Neutrophil (primary cell): ENCODE data around the gene BET1L.

Experiments used
- H3K27ac ChIP-seq: fragments of 200-600 bp; sonication (generic); 2 replicates; pipeline ENCODE4 v1.5.1; 2016; ENCODE audit warnings: mild to moderate bottlenecking, moderate library complexity
- H3K27me3 ChIP-seq: fragments of 200-600 bp; sonication (generic); 2 replicates; pipeline ENCODE4 v1.6.0; 2016; ENCODE audit warnings: mild to moderate bottlenecking
- H3K36me3 ChIP-seq: fragments of 200-600 bp; sonication (generic); 2 replicates; pipeline ENCODE4 v1.5.1; 2017
- H3K4me1 ChIP-seq, 2 experiments: fragments of 200-600 bp in 1 of 2; sonication (generic) in 1 of 2; 1 replicate in 1 of 2; 2 replicates in 1 of 2; pipeline versions ENCODE4 v1.5.1 to v1.6.1; 2013 to 2016; ENCODE audit warnings: low read depth in 1 of 2, low read length in 1 of 2, mild to moderate bottlenecking in 1 of 2, moderate library complexity in 1 of 2; ENCODE audit not compliant: control insufficient read depth in 1 of 2, insufficient read depth in 1 of 2
- H3K4me3 ChIP-seq, 2 experiments: fragments of 200-600 bp in 1 of 2; sonication (generic) in 1 of 2; 1 replicate in 1 of 2; 2 replicates in 1 of 2; pipeline ENCODE4 v1.5.1; 2013 to 2016; ENCODE audit warnings: low read depth in 1 of 2, low read length in 1 of 2, mild to moderate bottlenecking in 1 of 2, moderate library complexity in 1 of 2
- H3K9me3 ChIP-seq: fragments of 200-600 bp; sonication (generic); 2 replicates; pipeline ENCODE4 v1.5.1; 2016
- TF ChIP-seq, protein P1 (sequence below): fragments of 200-600 bp; sonication (generic); IDR thresholded peaks from 2 replicates; pipeline ENCODE4 v1.5.1; 2016; ENCODE audit warnings: antibody characterized with exemption

Gene BET1L

GRCh38 chr11:252666-253065, 45.5 kb upstream of the BET1L start:
- Histone ChIP-seq H3K4me1 (peaks cover 0 to 6% of the 10 kb centered on the region in 2 experiments), H3K4me3 (no peak overlapping the region), H3K9me3 (no peaks in the 10 kb centered on the region), H3K27me3 (no peaks in the 10 kb centered on the region), H3K36me3 (peaks cover 59% of the 10 kb centered on the region), H3K27ac (no peak overlapping the region)
- TF ChIP-seq, protein P1, sequence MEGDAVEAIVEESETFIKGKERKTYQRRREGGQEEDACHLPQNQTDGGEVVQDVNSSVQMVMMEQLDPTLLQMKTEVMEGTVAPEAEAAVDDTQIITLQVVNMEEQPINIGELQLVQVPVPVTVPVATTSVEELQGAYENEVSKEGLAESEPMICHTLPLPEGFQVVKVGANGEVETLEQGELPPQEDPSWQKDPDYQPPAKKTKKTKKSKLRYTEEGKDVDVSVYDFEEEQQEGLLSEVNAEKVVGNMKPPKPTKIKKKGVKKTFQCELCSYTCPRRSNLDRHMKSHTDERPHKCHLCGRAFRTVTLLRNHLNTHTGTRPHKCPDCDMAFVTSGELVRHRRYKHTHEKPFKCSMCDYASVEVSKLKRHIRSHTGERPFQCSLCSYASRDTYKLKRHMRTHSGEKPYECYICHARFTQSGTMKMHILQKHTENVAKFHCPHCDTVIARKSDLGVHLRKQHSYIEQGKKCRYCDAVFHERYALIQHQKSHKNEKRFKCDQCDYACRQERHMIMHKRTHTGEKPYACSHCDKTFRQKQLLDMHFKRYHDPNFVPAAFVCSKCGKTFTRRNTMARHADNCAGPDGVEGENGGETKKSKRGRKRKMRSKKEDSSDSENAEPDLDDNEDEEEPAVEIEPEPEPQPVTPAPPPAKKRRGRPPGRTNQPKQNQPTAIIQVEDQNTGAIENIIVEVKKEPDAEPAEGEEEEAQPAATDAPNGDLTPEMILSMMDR: no peak

DNA sequence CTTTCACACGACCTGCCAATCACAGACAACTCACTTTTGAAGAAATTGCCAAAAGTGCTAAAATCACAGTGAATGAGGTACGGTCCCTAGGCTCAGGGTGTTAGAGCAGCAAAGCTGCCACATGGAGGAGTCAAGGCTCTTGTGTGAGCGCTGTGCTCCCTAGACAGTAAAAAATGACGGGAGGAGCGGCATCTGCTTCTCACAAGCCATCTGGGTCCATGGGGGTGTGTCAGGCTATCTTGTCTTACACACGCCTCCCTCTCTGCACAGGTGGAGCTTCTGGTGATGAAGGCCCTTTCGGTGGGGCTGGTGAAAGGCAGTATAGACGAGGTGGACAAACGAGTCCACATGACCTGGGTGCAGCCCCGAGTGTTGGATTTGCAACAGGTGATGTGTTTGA, 44.4 kb upstream of the BET1L start:
- TF ChIP-seq, protein P1: no peak

DNA sequence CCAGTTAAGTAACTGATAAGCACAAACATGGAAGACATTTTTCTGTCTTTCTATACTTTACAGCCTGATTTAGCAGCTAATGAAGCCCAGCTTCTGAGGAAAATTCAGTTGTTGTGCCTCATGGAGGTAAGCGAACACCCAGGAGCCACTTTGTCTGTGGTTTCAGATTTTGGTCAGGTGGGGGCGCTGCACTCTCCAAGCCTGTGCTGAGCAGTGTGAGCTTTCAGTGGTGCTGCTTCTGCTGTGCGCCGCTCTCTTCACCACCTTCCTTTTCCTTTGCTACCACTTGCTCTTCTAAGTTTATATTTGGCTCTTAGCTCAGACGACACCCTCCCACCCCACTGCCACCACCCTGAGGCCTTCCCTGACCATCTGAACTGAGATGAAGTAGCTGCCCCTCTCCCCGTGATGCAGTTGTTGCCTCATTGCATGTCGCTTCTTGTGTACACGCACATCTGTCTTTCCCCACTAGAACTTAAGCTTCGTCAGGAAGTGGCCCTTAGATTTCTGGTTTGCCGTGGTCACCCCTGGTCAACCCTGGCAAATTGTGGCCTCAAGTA, 43.6 kb upstream of the BET1L start:
- Histone ChIP-seq H3K27ac (peak overlapping the region; percentile 53), H3K4me1 (peaks cover 0 to 6% of the 10 kb centered on the region in 2 experiments), H3K4me3 (no peak overlapping the region), H3K27me3 (no peaks in the 10 kb centered on the region), H3K9me3 (no peaks in the 10 kb centered on the region), H3K36me3 (peaks cover 78% of the 10 kb centered on the region)
- TF ChIP-seq, protein P1: peak; percentile 84

More for the DNA sequence above, 44.4 kb upstream of the BET1L start:
- peaks cover 0 to 6% of the 10 kb centered on the region in 2 experiments for H3K4me1 ChIP-seq
- no peak overlapping the region for H3K4me3 ChIP-seq
- no peaks in the 10 kb centered on the region for H3K27me3 ChIP-seq
- H3K27ac ChIP-seq: peak overlapping the region; percentile 12
- H3K36me3 ChIP-seq: peaks cover 70% of the 10 kb centered on the region
- no peaks in the 10 kb centered on the region for H3K9me3 ChIP-seq

- TF ChIP-seq, protein P1: no peak
- Histone ChIP-seq H3K36me3 (peaks cover 83% of the 10 kb centered on the region), H3K9me3 (no peaks in the 10 kb centered on the region), H3K27me3 (no peaks in the 10 kb centered on the region), H3K4me1 (peaks cover 0 to 6% of the 10 kb centered on the region in 2 experiments), H3K27ac (peak overlapping the region; percentile 53), H3K4me3 (no peak overlapping the region)
These were observed 43.1 kb upstream of the BET1L start for GRCh38 chr11:250274-250673.

- H3K27me3 ChIP-seq: no peaks in the 10 kb centered on the region
- no peaks in the 10 kb centered on the region for H3K9me3 ChIP-seq
- peaks cover 95% of the 10 kb centered on the region for H3K36me3 ChIP-seq
- H3K27ac ChIP-seq: no peak overlapping the region
- peaks cover 0 to 6% of the 10 kb centered on the region in 2 experiments for H3K4me1 ChIP-seq
- TF ChIP-seq, protein P1: no peak
- H3K4me3 ChIP-seq: no peak overlapping the region
These were observed 41.9 kb upstream of the BET1L start for GRCh38 chr11:249062-249461.
